BE2C (cell line): ENCODE data around the gene FOXL3.

Experiments used
- DNase-seq: peaks from one replicate; pipeline ENCODE4 v3.0.0-alpha.2; 2020
- H3K27me3 ChIP-seq: fragments of 250-450 bp; sonication (Bioruptor Pico); 2 replicates; pipeline ENCODE4 v1.5.1; 2020; ENCODE audit warnings: mild to moderate bottlenecking
- H3K36me3 ChIP-seq: fragments of 250-450 bp; sonication (Bioruptor Pico); 2 replicates; pipeline ENCODE4 v1.5.1; 2020; ENCODE audit warnings: mild to moderate bottlenecking
- H3K4me1 ChIP-seq: fragments of 250-450 bp; sonication (Bioruptor Pico); 2 replicates; pipeline ENCODE4 v1.5.1; 2020
- H3K4me3 ChIP-seq: 2 replicates; pipeline ENCODE4 v1.5.1; 2011; ENCODE audit warnings: low read depth, low read length
- H3K9me3 ChIP-seq: fragments of 250-450 bp; sonication (Bioruptor Pico); 2 replicates; pipeline ENCODE4 v1.5.1; 2020
- CTCF ChIP-seq: IDR thresholded peaks from 2 replicates; pipeline ENCODE4 v1.5.1; 2012; ENCODE audit warnings: mild to moderate bottlenecking, low read depth, low read length

The FOXL3 gene

DNA sequence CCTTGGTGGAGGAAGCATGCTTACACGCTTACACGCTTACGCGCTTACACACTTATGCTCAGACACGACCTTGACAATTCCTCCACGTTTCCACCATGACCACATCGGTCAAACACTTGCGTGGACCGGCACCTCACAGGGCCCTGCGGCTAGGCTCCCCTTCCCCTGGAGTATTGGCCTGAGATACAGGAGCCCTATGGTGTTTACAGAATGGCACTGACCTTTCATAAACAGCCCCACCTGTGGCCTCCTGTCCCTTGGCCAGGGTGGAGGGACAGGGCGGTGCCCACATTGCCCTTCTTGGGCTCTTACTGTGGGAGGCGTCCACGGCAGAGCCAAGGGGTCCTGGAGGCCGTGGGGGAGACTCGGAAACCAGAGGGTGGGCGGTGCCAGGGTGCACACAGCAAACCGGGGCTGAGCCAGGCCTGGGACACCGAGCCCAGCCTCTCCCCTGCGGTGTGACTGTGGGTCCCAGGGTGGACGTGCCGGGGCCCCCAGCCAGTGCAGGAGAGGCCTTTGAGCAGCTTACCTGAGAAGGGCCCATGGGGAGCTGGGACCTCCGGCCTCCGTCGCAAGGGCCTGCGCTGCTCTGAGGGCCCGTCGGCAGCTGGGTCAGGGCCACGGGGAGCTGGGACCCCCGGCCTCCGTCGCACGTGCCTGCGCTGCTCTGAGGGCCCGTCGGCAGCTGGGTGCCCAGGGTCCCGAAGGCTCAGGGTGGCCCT is 44.2 kb upstream of the FOXL3 start:
- H3K4me1 ChIP-seq, result no peaks in the 10 kb centered on the region
- TF ChIP-seq CTCF, result no peak
- H3K36me3 ChIP-seq, result no peaks in the 10 kb centered on the region

DNA sequence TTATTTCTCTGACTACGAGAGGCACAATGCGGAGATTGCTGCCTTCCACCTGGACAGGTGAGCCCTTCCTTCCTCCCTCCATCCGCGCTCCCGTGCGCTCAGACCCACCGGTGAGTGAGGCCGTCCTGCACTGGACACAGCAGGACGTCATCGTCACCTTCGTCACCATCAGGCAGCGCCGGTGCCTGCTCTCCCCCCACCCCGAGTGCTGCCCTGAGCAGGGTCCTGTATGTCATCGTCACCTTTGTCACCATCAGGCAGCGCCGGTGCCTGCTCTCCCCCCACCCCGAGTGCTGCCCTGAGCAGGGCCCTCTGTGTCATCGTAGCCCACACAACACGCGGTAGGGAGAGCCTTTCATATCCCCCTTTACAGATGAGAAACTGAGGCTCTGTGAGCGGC is 43.5 kb upstream of the FOXL3 start:
- no peak for DNase-seq
- Histone ChIP-seq H3K27me3 (no peaks in the 10 kb centered on the region), H3K9me3 (no peaks in the 10 kb centered on the region; the same call in 1 of the 2 replicates), H3K36me3 (no peaks in the 10 kb centered on the region), H3K4me3 (no peak overlapping the region), H3K4me1 (no peaks in the 10 kb centered on the region)
- TF ChIP-seq CTCF, result no peak

More for the DNA sequence above, 44.2 kb upstream of the FOXL3 start:
- DNase-seq, result no peak
- Histone ChIP-seq H3K27me3 (no peaks in the 10 kb centered on the region), H3K9me3 (no peaks in the 10 kb centered on the region; the same call in 1 of the 2 replicates), H3K4me3 (no peak overlapping the region)

- Histone ChIP-seq H3K36me3 (no peaks in the 10 kb centered on the region), H3K4me3 (no peak overlapping the region), H3K4me1 (no peaks in the 10 kb centered on the region), H3K27me3 (no peaks in the 10 kb centered on the region), H3K9me3 (no peaks in the 10 kb centered on the region; the same call in 1 of the 2 replicates)
- no peak for DNase-seq
- TF ChIP-seq CTCF, result no peak
Measured at GRCh38 chr7:247181-247580, 42.8 kb upstream of the FOXL3 start.

- Histone ChIP-seq H3K4me1 (no peaks in the 10 kb centered on the region), H3K36me3 (no peaks in the 10 kb centered on the region), H3K9me3 (no peaks in the 10 kb centered on the region; the same call in 1 of the 2 replicates), H3K27me3 (no peaks in the 10 kb centered on the region), H3K4me3 (no peak overlapping the region)
- TF ChIP-seq CTCF, result no peak
- no peak for DNase-seq
Measured at GRCh38 chr7:247636-248035, 42.3 kb upstream of the FOXL3 start.

GRCh38 chr7:248732-249435 is 41.1 kb upstream of the FOXL3 start:
- no peak for DNase-seq
- no peaks in the 10 kb centered on the region; the same call in none of the 2 replicates for H3K9me3 ChIP-seq
- no peak overlapping the region for H3K4me3 ChIP-seq
- H3K4me1 ChIP-seq, result no peaks in the 10 kb centered on the region
- TF ChIP-seq CTCF, result no peak
- H3K36me3 ChIP-seq, result no peaks in the 10 kb centered on the region
- H3K27me3 ChIP-seq, result no peaks in the 10 kb centered on the region

- no peak for DNase-seq
- H3K4me3 ChIP-seq, result no peak overlapping the region
- no peaks in the 10 kb centered on the region; the same call in none of the 2 replicates for H3K9me3 ChIP-seq
- H3K36me3 ChIP-seq, result no peaks in the 10 kb centered on the region
- no peaks in the 10 kb centered on the region for H3K27me3 ChIP-seq
- no peaks in the 10 kb centered on the region for H3K4me1 ChIP-seq
- TF ChIP-seq CTCF, result no peak
Measured at GRCh38 chr7:249989-250388, 40.0 kb upstream of the FOXL3 start.
